Cardiac fibroblast (primary cell): ENCODE measurements around the gene PTGS1.
A peak's percentile ranks its signal among the peaks of the same experiment; 100 is the strongest.

ENCODE experiments used
- DNase-seq, 2 donors: peaks; one replicate each; pipeline versions ENCODE4 v3.0.0 to v3.0.0-alpha.2; 2010; ENCODE audit warnings: low read depth in 2 of 2
- H3K4me3 ChIP-seq, 2 donors: replicated peaks in 1 of 2; 1 replicate in 1 of 2; 2 replicates in 1 of 2; pipeline ENCODE4 v1.5.1; 2011; ENCODE audit warnings: low read depth in 2 of 2, low read length in 2 of 2, mild to moderate bottlenecking in 2 of 2, moderate library complexity in 1 of 2
- CTCF ChIP-seq: IDR thresholded peaks from one replicate; pipeline ENCODE4 v1.5.1; 2011; ENCODE audit warnings: low read depth, mild to moderate bottlenecking, low read length, inconsistent platforms

PTGS1 gene

GRCh38 chr9:122366074-122366660, 4.7 kb upstream of the PTGS1 start:
- peak in 1 of 2 donors; percentile 68 for DNase-seq
- no peak for TF ChIP-seq CTCF
- no peak overlapping the region for H3K4me3 ChIP-seq

- DNase-seq, result no peak
- H3K4me3 ChIP-seq, result no peak overlapping the region
- no peak for TF ChIP-seq CTCF
These were observed 3.8 kb upstream of the PTGS1 start for GRCh38 chr9:122367065-122367464.

GRCh38 chr9:122367774-122368460, 2.9 kb upstream of the PTGS1 start:
- TF ChIP-seq CTCF, result no peak
- no peak for DNase-seq
- H3K4me3 ChIP-seq, result no peak overlapping the region

GRCh38 chr9:122368642-122369041, 2.2 kb upstream of the PTGS1 start:
- no peak overlapping the region for H3K4me3 ChIP-seq
- no peak for DNase-seq
- no peak for TF ChIP-seq CTCF

- H3K4me3 ChIP-seq, result peak overlapping the region; percentile 61 to 94
- DNase-seq, result no peak
- TF ChIP-seq CTCF, result no peak
These were observed 521 bp upstream of the PTGS1 start for GRCh38 chr9:122370303-122370702.

DNA sequence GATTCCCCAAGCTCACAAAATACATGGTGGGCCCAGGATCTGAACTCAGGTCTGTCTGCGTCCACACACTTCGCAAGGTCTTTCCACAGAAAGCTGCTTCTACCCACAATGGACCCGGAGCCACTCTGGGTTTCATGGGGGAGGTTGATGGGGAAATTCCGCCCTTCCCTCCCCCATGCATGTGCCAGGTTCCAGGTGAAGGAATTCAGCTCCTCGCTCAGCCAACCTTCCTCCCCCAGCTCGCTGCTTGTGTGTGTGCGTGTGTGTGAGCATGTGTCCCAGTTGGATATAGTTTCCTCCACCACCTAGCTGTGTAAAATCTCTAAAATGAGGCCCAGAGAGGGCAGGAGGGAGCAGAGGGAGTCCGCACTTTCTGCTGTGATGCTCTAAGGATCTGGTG, 1.0 kb downstream of the PTGS1 start:
- TF ChIP-seq CTCF, result no peak
- H3K4me3 ChIP-seq, result peak overlapping the region; percentile 61 to 94
- DNase-seq, result no peak
